ENCODE measurements around the gene SUPT16H. TPM values are rescaled to one million over a fixed set of nuclear protein-coding genes. Genes with fewer than 3 reads are reported as not detected.
A peak's percentile ranks its signal among the peaks of the same experiment; 100 is the strongest.

The SUPT16H gene
- total RNA-seq, 1 donor from 2014 or later = 198 TPM

DNA sequence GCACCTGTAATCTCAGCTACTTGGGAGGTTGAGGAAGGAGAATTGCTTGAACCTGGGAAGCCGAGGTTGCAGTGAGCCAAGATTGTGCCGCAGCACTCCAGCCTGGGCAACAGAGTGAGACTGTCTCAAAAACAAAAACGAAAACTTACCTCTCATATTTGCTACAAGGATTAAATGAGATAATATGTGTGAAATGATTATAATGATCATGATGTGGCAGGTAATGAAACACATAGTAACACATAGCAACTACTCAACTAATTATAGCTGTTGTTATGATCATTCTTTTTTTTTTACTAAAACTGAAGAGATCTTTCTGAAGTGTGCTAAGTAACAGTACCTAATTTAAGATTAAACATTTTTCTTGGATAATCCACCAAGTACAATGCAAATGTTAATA lies 73.9 kb downstream of the SUPT16H start:
- no peak for TF ChIP-seq EZH2phosphoT487 (IDR thresholded peaks at IDR 0.05)
- TF ChIP-seq, protein P1, sequence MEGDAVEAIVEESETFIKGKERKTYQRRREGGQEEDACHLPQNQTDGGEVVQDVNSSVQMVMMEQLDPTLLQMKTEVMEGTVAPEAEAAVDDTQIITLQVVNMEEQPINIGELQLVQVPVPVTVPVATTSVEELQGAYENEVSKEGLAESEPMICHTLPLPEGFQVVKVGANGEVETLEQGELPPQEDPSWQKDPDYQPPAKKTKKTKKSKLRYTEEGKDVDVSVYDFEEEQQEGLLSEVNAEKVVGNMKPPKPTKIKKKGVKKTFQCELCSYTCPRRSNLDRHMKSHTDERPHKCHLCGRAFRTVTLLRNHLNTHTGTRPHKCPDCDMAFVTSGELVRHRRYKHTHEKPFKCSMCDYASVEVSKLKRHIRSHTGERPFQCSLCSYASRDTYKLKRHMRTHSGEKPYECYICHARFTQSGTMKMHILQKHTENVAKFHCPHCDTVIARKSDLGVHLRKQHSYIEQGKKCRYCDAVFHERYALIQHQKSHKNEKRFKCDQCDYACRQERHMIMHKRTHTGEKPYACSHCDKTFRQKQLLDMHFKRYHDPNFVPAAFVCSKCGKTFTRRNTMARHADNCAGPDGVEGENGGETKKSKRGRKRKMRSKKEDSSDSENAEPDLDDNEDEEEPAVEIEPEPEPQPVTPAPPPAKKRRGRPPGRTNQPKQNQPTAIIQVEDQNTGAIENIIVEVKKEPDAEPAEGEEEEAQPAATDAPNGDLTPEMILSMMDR (IDR thresholded peaks at IDR 0.05) = no peak
- TF ChIP-seq EZH2 (IDR thresholded peaks at IDR 0.05) = no peak
- Histone ChIP-seq H3K27ac (no peak overlapping the region), H3K4me3 (no peak overlapping the region), H3K27me3 (no peaks in the 10 kb centered on the region), H2AFZ (replicated peaks) (no peak overlapping the region), H3K4me1 (peaks cover 19% of the 10 kb centered on the region), H3K4me2 (no peak overlapping the region), H3K36me3 (no peaks in the 10 kb centered on the region), H3K79me2 (ENCODE audit: low read depth) (no peaks in the 10 kb centered on the region), H4K20me1 (ENCODE audit: low read depth) (no peaks in the 10 kb centered on the region), H3K9me3 (ENCODE audit: low read depth) (no peaks in the 10 kb centered on the region), H3K9ac (no peak overlapping the region), H3F3A (ENCODE audit: low read depth) (peaks cover 35% of the 10 kb centered on the region)
- Mint-ChIP-seq H3K4me1 (peaks cover 26% of the 10 kb centered on the region), H3K27me3 (ENCODE audit: insufficient read depth, low read depth) (peaks cover 5% of the 10 kb centered on the region), H3K36me3 (no peaks in the 10 kb centered on the region), H3K9me3 (no peaks in the 10 kb centered on the region), H3K4me3 (no peak overlapping the region), H3K27ac (no peak overlapping the region)
- DNase-seq (ENCODE audit: low spot score) = no peak

DNA sequence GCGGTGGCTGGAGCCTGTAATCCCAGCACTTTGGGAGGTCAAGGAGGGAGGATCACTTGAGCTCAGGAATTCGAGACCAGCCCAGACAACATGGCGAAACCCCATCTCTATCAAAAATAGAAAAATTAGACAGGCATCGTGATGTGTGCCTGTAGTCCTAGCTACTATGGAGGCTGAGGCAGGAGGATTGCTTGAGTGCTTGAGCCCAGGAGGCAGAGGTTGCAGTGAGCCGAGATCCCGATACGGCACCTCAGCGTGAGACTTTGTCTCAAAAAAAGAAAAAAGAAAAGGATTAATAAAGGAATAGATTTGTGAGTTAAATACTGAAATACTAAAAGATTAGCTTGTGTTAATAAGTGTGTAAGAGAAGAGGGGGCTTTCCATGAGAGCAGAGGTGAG lies 74.6 kb downstream of the SUPT16H start:
- Histone ChIP-seq H4K20me1 (ENCODE audit: low read depth) (no peaks in the 10 kb centered on the region), H3F3A (ENCODE audit: low read depth) (peaks cover 35% of the 10 kb centered on the region), H3K27ac (peak overlapping the region; percentile 86), H2AFZ (replicated peaks) (peak overlapping the region; percentile 92), H3K27me3 (no peaks in the 10 kb centered on the region), H3K4me2 (peak overlapping the region; percentile 67), H3K9me3 (ENCODE audit: low read depth) (no peaks in the 10 kb centered on the region), H3K4me3 (peak overlapping the region; percentile 44), H3K9ac (no peak overlapping the region), H3K4me1 (peaks cover 19% of the 10 kb centered on the region), H3K36me3 (no peaks in the 10 kb centered on the region), H3K79me2 (ENCODE audit: low read depth) (no peaks in the 10 kb centered on the region)
- H3K4me3 Mint-ChIP-seq = peak overlapping the region; percentile 78
- no peaks in the 10 kb centered on the region for H3K9me3 Mint-ChIP-seq
- H3K4me1 Mint-ChIP-seq = peaks cover 26% of the 10 kb centered on the region
- TF ChIP-seq, protein P1 (IDR thresholded peaks at IDR 0.05) = no peak
- no peak for TF ChIP-seq EZH2 (IDR thresholded peaks at IDR 0.05)
- TF ChIP-seq EZH2phosphoT487 (IDR thresholded peaks at IDR 0.05) = no peak
- H3K27me3 Mint-ChIP-seq (ENCODE audit: insufficient read depth, low read depth) = peaks cover 5% of the 10 kb centered on the region
- H3K27ac Mint-ChIP-seq = peak overlapping the region; percentile 83
- DNase-seq (ENCODE audit: low spot score) = no peak
- no peaks in the 10 kb centered on the region for H3K36me3 Mint-ChIP-seq

DNA sequence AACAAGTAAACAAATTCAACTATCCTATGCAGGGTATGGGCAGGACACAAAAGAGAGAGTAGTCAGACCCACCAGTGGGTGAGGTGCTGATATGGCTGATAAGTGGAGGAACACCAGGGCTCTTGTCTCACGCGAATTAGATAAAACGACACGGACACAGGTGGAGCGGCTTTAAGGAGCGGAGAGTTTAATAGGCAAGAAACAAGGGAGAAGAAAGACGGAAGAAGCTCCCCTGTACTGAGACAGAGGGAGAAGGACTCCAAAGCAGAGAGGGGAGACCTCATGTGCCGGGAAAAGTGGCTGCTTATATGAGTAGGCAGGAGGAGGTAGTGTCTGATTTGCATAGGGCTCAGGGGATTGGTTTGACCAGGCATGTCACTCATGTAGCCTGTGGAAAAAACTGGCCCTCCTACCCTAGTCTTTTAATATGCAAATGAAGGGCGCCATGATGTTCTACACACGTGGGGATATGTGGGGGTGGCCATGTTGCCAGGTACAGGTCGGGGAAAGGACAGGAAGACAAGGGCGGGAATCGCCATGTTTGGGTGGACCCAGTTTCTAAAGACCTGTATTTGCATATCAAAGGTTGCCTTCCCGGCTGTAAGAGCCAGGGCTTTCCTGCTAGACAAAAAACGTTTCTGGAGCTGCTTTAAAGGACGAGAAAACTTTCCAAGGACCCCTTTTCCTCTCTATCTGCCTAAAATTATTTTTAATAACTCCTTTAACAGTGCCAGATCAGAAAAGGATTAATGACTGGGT lies 75.2 kb downstream of the SUPT16H start:
- H3K27ac ChIP-seq = peak overlapping the region; percentile 86
- Mint-ChIP-seq H3K27ac (peak overlapping the region; percentile 83), H3K9me3 (no peaks in the 10 kb centered on the region), H3K27me3 (ENCODE audit: insufficient read depth, low read depth) (peaks cover 5% of the 10 kb centered on the region), H3K36me3 (no peaks in the 10 kb centered on the region), H3K4me1 (peaks cover 26% of the 10 kb centered on the region), H3K4me3 (peak overlapping the region; percentile 78)
- H3K4me3 ChIP-seq = peak overlapping the region; percentile 60
- no peaks in the 10 kb centered on the region for H3K79me2 ChIP-seq (ENCODE audit: low read depth)
- no peak for TF ChIP-seq EZH2 (IDR thresholded peaks at IDR 0.05)
- no peak for TF ChIP-seq EZH2phosphoT487 (IDR thresholded peaks at IDR 0.05)
- TF ChIP-seq, protein P1 (IDR thresholded peaks at IDR 0.05) = no peak
- no peaks in the 10 kb centered on the region for H3K27me3 ChIP-seq
- peaks cover 35% of the 10 kb centered on the region for H3F3A ChIP-seq (ENCODE audit: low read depth)
- H3K36me3 ChIP-seq = no peaks in the 10 kb centered on the region
- H4K20me1 ChIP-seq (ENCODE audit: low read depth) = no peaks in the 10 kb centered on the region
- peak overlapping the region; percentile 83 for H3K4me2 ChIP-seq
- peak; percentile 97 for DNase-seq (ENCODE audit: low spot score)
- H3K9me3 ChIP-seq (ENCODE audit: low read depth) = no peaks in the 10 kb centered on the region
- H3K9ac ChIP-seq = peak overlapping the region; percentile 41
- H3K4me1 ChIP-seq = peaks cover 19% of the 10 kb centered on the region
- peak overlapping the region; percentile 96 for H2AFZ ChIP-seq (replicated peaks)

All from neural progenitor cell (in vitro differentiated cells).